Stimulated activated CD4-positive, alpha-beta T cell treated with anti-CD3 and anti-CD28 coated beads, TNF-alpha, amount 100 ng/mL, for 48 hours (primary cell): Measurements from ENCODE around the gene PRKACG.

ENCODE experiments used
- DNase-seq, 3 donors: peaks; one replicate each; pipeline ENCODE4 v3.0.0-alpha.2; 2020; ENCODE audit warnings: low read depth in 3 of 3

Gene PRKACG

GRCh38 chr9:68983522-68984424 is 30.1 kb downstream of the PRKACG start:
- no peak for DNase-seq

GRCh38 chr9:68983008-68983411 is 30.9 kb downstream of the PRKACG start:
- no peak for DNase-seq

- DNase-seq = no peak
These were observed 32.1 kb downstream of the PRKACG start for GRCh38 chr9:68981789-68982188.

- no peak for DNase-seq
These were observed 33.5 kb downstream of the PRKACG start for GRCh38 chr9:68980341-68980914.

- peak in 1 of 3 donors; percentile 40 for DNase-seq
These were observed 34.2 kb downstream of the PRKACG start for GRCh38 chr9:68979538-68980314.

- no peak for DNase-seq
These were observed 35.4 kb downstream of the PRKACG start for GRCh38 chr9:68978501-68978900.

GRCh38 chr9:68978066-68978465 is 35.8 kb downstream of the PRKACG start:
- DNase-seq = no peak

- no peak for DNase-seq
These were observed 38.4 kb downstream of the PRKACG start for GRCh38 chr9:68975365-68976043.

- DNase-seq = no peak
These were observed 39.0 kb downstream of the PRKACG start for GRCh38 chr9:68974901-68975300.

- DNase-seq = peak in 1 of 3 donors; percentile 29
These were observed 39.5 kb downstream of the PRKACG start for GRCh38 chr9:68974431-68974830.

GRCh38 chr9:68973619-68974018 is 40.3 kb downstream of the PRKACG start:
- DNase-seq = no peak

GRCh38 chr9:68970151-68970550 is 43.8 kb downstream of the PRKACG start:
- no peak for DNase-seq

GRCh38 chr9:68969538-68969937 is 44.4 kb downstream of the PRKACG start:
- DNase-seq = no peak

GRCh38 chr9:68967800-68968199 is 46.1 kb downstream of the PRKACG start:
- no peak for DNase-seq

- DNase-seq = no peak
These were observed 47.4 kb downstream of the PRKACG start for GRCh38 chr9:68966496-68966944.

- no peak for DNase-seq
These were observed 49.1 kb downstream of the PRKACG start for GRCh38 chr9:68964765-68965164.

GRCh38 chr9:68964102-68964541 is 49.8 kb downstream of the PRKACG start:
- DNase-seq = no peak

- no peak for DNase-seq
These were observed 50.5 kb downstream of the PRKACG start for GRCh38 chr9:68963416-68963815.
